GM21717 (cell line): Measurements from ENCODE around the gene KMT5C.

Experiments used
- ATAC-seq: cut with Tn5 transposase; IDR thresholded peaks from one replicate; pipeline ENCODE4 v1.9.1; 2021; ENCODE audit warnings: mild to moderate bottlenecking, moderate library complexity; ENCODE audit not compliant: unreplicated experiment

Gene KMT5C

GRCh38 chr19:55339105-55339888 lies at the start of gene KMT5C:
TSS of gene KMT5C (plus strand) at chr19:55339876. CDS start at chr19:55341937, 2,061 bp downstream.
- ATAC-seq = peak; percentile 72

GRCh38 chr19:55297267-55297666 lies 42.4 kb upstream of the KMT5C start:
- ATAC-seq = no peak

- no peak for ATAC-seq
Observed at GRCh38 chr19:55299991-55300390, 39.7 kb upstream of the KMT5C start.

- no peak for ATAC-seq
Observed at GRCh38 chr19:55300886-55301458, 38.7 kb upstream of the KMT5C start.

GRCh38 chr19:55301459-55302317 lies 38.0 kb upstream of the KMT5C start:
- peak; percentile 52 for ATAC-seq

GRCh38 chr19:55302318-55302703 lies 37.4 kb upstream of the KMT5C start:
- ATAC-seq = no peak

GRCh38 chr19:55303477-55303876 lies 36.2 kb upstream of the KMT5C start:
- no peak for ATAC-seq

GRCh38 chr19:55304279-55304978 lies 35.2 kb upstream of the KMT5C start:
- ATAC-seq = no peak

GRCh38 chr19:55304980-55305379 lies 34.7 kb upstream of the KMT5C start:
- ATAC-seq = no peak

- no peak for ATAC-seq
Observed at GRCh38 chr19:55305491-55305890, 34.2 kb upstream of the KMT5C start.

GRCh38 chr19:55305983-55306562 lies 33.6 kb upstream of the KMT5C start:
- no peak for ATAC-seq

- no peak for ATAC-seq
Observed at GRCh38 chr19:55306712-55307111, 33.0 kb upstream of the KMT5C start.

- no peak for ATAC-seq
Observed at GRCh38 chr19:55308281-55308680, 31.4 kb upstream of the KMT5C start.

- ATAC-seq = no peak
Observed at GRCh38 chr19:55309448-55309847, 30.2 kb upstream of the KMT5C start.

- no peak for ATAC-seq
Observed at GRCh38 chr19:55310498-55310897, 29.2 kb upstream of the KMT5C start.

GRCh38 chr19:55311397-55311796 lies 28.3 kb upstream of the KMT5C start:
- ATAC-seq = no peak

GRCh38 chr19:55311797-55312196 lies 27.9 kb upstream of the KMT5C start:
- no peak for ATAC-seq

- ATAC-seq = no peak
Observed at GRCh38 chr19:55312621-55313512, 26.8 kb upstream of the KMT5C start.

GRCh38 chr19:55314396-55314795 lies 25.3 kb upstream of the KMT5C start:
- ATAC-seq = no peak
